Heart right ventricle (tissue), 16 donors: ENCODE results near the gene CNTN4. TPM values are rescaled to one million over a fixed set of nuclear protein-coding genes. Genes with fewer than 3 reads are reported as not detected.

ENCODE experiments used
- ATAC-seq, 8 donors: fragments of 200-7000 bp; cut with Tn5 transposase; one replicate each; pipeline ENCODE4 v1.9.1; 2020; ENCODE audit warnings: mild to moderate bottlenecking in 8 of 8, moderate library complexity in 8 of 8, moderate number of reproducible peaks in 1 of 8
- DNase-seq, 2 donors: peaks; one replicate each; pipeline ENCODE4 v3.0.0-alpha.2; 2020
- H3K27ac ChIP-seq, 10 donors: fragments of 200-600 bp; sonication (generic) in 2 of 10; one replicate each; pipeline versions ENCODE4 v1.5.0 to v1.8.0; 2020 to 2022; ENCODE audit warnings: mild to moderate bottlenecking in 3 of 10
- H3K27me3 ChIP-seq, 7 donors: fragments of 200-600 bp; one replicate each; pipeline ENCODE4 v1.8.0; 2021 to 2022; ENCODE audit warnings: mild to moderate bottlenecking in 2 of 7
- H3K36me3 ChIP-seq, 9 donors: fragments of 200-600 bp; sonication (generic) in 1 of 9; one replicate each; pipeline versions ENCODE4 v1.5.0 to v1.8.0; 2020 to 2022; ENCODE audit warnings: mild to moderate bottlenecking in 2 of 9
- H3K4me1 ChIP-seq, 9 donors: fragments of 200-600 bp; sonication (generic) in 1 of 9; one replicate each; pipeline versions ENCODE4 v1.5.0 to v1.8.0; 2020 to 2022; ENCODE audit warnings: mild to moderate bottlenecking in 4 of 9
- H3K4me3 ChIP-seq, 10 donors: fragments of 200-600 bp; sonication (generic) in 2 of 10; one replicate each; pipeline versions ENCODE4 v1.5.0 to v1.8.0; 2020 to 2022; ENCODE audit warnings: mild to moderate bottlenecking in 7 of 10, moderate library complexity in 2 of 10
- H3K9me3 ChIP-seq, 11 donors: fragments of 200-600 bp in 10 of 11; sonication (generic) in 2 of 11; one replicate each; pipeline versions ENCODE4 v1.5.0 to v1.8.0; 2013 to 2022; ENCODE audit warnings: mild to moderate bottlenecking in 2 of 11, control low read depth in 1 of 11, moderate library complexity in 1 of 11
- CTCF ChIP-seq, 9 donors: fragments of 200-600 bp; sonication (generic) in 2 of 9; IDR thresholded peaks; one replicate each; pipeline versions ENCODE4 v1.5.0 to v1.8.0; 2021 to 2022; ENCODE audit warnings: antibody characterized with exemption in 9 of 9, mild to moderate bottlenecking in 5 of 9, moderate library complexity in 1 of 9
- WGBS, 2 donors: extraction: QIAGEN DNeasy Blood & Tissue Kit; methylation state at CpG; one replicate each; pipeline ENCODE4 v1.1.7; 2013; ENCODE audit warnings: inconsistent platforms in 1 of 2; 5-methylcytosine and 5-hydroxymethylcytosine counted together
- intact Hi-C, 10 donors: fragments of 100-400 bp; cut with DNase I; formaldehyde crosslinking; loops; one replicate each; pipeline versions ENCODE4 v1.11.1 to v1.14.2; 2022
- polyA plus RNA-seq, 2 donors: library from polyadenylated mRNA; stranded (reverse); fragments of 200-250 nt; gene quantifications; one replicate each; pipeline ENCODE4 v1.2.3, GENCODE V29; 2013
- total RNA-seq, 10 donors: library from RNA; stranded (reverse); fragmentation: NEBNext Ultra II Directional in 3 of 10; extraction: Animal tissue kit (Norgen Biotek cat#: 25700) in 3 of 10; gene quantifications; one replicate each; pipeline versions ENCODE4 v1.2.1 to v1.2.4, GENCODE V29; 2021 to 2023
- donor health status: Arrhythmogenic right ventricular cardiomyopathy.
- donor health status: ischemic (EF 13 %, LVEDD 7.1; RV severe dilation, severe dysfunction).
- donor health status: healthy with polysubstance abuse.
- donor health status: DM: no; HTN: yes; CAD: no.
- donor health status: DM: no; HTN: no; CAD: no.
- donor health status: ischemic (EF 25% LVEDD 6.9; RV normal size, moderate dysfunction).
- donor health status: ischemic (EF 25% LVEDD 5.7; RV mildly dilated, moderate dysfunction).
- donor health status: healthy.
- donor health status: DM: yes; HTN: yes; CAD: no.
- donor health status: Ischemic cardiomyopathy.
- donor health status: ischemic (EF 35%, LVEDD 5.7; RV mildly dilated, moderate dysfunction).
- donor health status: nonischemic (EF 11% LVEDD 7.7; RV severe dilation, severe dysfunction).
- donor health status: DM: yes; HTN: yes; CAD: no.
- donor health status: PGD.
- donor health status: ischemic (EF 29% LVEDD 5.4; RV normal size, mild dysfunction).
- donor health status: nonischemic (EF 23%, LVEDD 6.1; RV moderate dilation, normal function).

Gene CNTN4
- total and polyA plus RNA-seq, 12 donors: 0.48 to 4.7 (median 2.5) TPM

GRCh38 chr3:2558796-2559195 lies 460.1 kb downstream of the CNTN4 start:
- ATAC-seq (no peak), DNase-seq (no peak)
- TF ChIP-seq CTCF (IDR thresholded peaks at IDR 0.05): no peak
- H3K4me3 ChIP-seq: no peak overlapping the region
- H3K4me1 ChIP-seq: no peaks in the 10 kb centered on the region
- no peaks in the 10 kb centered on the region for H3K27me3 ChIP-seq
- no peak overlapping the region for H3K27ac ChIP-seq
- H3K36me3 ChIP-seq: no peaks in the 10 kb centered on the region
- no peaks in the 10 kb centered on the region for H3K9me3 ChIP-seq
- WGBS, 2 donors: 31 to 40% methylated on average over 1 of the region's 1 CpG
- intact Hi-C loops: no loop called here

- H3K27me3 ChIP-seq: no peaks in the 10 kb centered on the region
- H3K4me1 ChIP-seq: no peaks in the 10 kb centered on the region
- intact Hi-C loops: no loop called here
- 90 to 93% methylated on average over 3 of the region's 3 CpGs for WGBS, 2 donors
- no peak for DNase-seq
- no peak for ATAC-seq
- TF ChIP-seq CTCF (IDR thresholded peaks at IDR 0.05): no peak
- H3K36me3 ChIP-seq: no peaks in the 10 kb centered on the region
- H3K4me3 ChIP-seq: no peak overlapping the region
- no peaks in the 10 kb centered on the region for H3K9me3 ChIP-seq
- no peak overlapping the region for H3K27ac ChIP-seq
Measured at GRCh38 chr3:2567451-2567850, 468.8 kb downstream of the CNTN4 start.

GRCh38 chr3:2568156-2568555 lies 469.5 kb downstream of the CNTN4 start:
- TF ChIP-seq CTCF (IDR thresholded peaks at IDR 0.05): no peak
- ATAC-seq: no peak
- Histone ChIP-seq H3K4me3 (no peak overlapping the region), H3K4me1 (no peaks in the 10 kb centered on the region), H3K9me3 (no peaks in the 10 kb centered on the region), H3K36me3 (no peaks in the 10 kb centered on the region), H3K27me3 (no peaks in the 10 kb centered on the region), H3K27ac (no peak overlapping the region)
- no peak for DNase-seq
- 56 to 79% methylated on average over 2 of the region's 2 CpGs for WGBS, 2 donors
- intact Hi-C loops: no loop called here

GRCh38 chr3:2568929-2569328 lies 470.3 kb downstream of the CNTN4 start:
- TF ChIP-seq CTCF (IDR thresholded peaks at IDR 0.05): no peak
- intact Hi-C loops: no loop called here
- 89 to 91% methylated on average over 7 of the region's 7 CpGs for WGBS, 2 donors

GRCh38 chr3:2577571-2577970 lies 478.9 kb downstream of the CNTN4 start:
- Histone ChIP-seq H3K4me1 (peaks cover 0 to 4% (median 0%) of the 10 kb centered on the region in 9 donors), H3K4me3 (no peak overlapping the region), H3K27me3 (no peaks in the 10 kb centered on the region), H3K27ac (no peak overlapping the region), H3K36me3 (no peaks in the 10 kb centered on the region), H3K9me3 (no peaks in the 10 kb centered on the region)
- no peak for ATAC-seq
- TF ChIP-seq CTCF (IDR thresholded peaks at IDR 0.05): no peak
- DNase-seq: no peak
- intact Hi-C loops: no loop called here
- WGBS, 2 donors: 90 to 97% methylated on average over 4 of the region's 4 CpGs

More at GRCh38 chr3:2568929-2569328, 470.3 kb downstream of the CNTN4 start:
- DNase-seq (no peak), ATAC-seq (no peak)
- Histone ChIP-seq H3K27me3 (no peaks in the 10 kb centered on the region), H3K36me3 (no peaks in the 10 kb centered on the region), H3K4me1 (no peaks in the 10 kb centered on the region), H3K4me3 (no peak overlapping the region), H3K27ac (no peak overlapping the region), H3K9me3 (no peaks in the 10 kb centered on the region)
